GM18873 (cell line): ENCODE measurements around the gene CLIP3.
"Not testable (repeated sequence)": the region's sequence is repeated elsewhere in the genome, so short reads cannot be mapped to it uniquely, and the experiment has no call there.

Source experiments
- ATAC-seq: cut with Tn5 transposase; IDR thresholded peaks from one replicate; pipeline ENCODE4 v1.9.1; 2021; ENCODE audit warnings: mild to moderate bottlenecking, moderate library complexity, moderate number of reproducible peaks; ENCODE audit not compliant: unreplicated experiment, low FRiP score

The CLIP3 gene

DNA sequence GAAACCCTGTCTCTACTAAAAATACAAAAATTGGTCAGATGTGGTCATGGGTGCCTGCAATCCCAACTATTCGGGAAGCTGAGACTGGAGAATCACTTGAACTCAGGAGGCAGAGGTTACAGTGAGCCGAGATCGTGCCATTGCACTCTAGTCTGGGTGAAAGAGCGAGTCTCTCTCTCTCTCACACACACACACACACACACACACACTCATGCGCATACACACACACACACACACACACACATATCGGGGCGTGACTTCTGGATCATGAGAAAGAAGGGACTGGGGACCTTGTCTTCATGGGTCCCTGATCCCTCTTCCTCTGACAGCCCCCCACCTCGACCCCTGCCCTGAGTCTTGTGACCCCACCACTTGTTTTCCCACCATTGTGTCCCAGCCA lies 49.5 kb downstream of the CLIP3 start:
- no peak for ATAC-seq

- not testable (repeated sequence) for ATAC-seq
Observed at GRCh38 chr19:35980997-35981396, 51.7 kb downstream of the CLIP3 start.

- no peak for ATAC-seq
Observed at GRCh38 chr19:35978832-35979365, 53.8 kb downstream of the CLIP3 start.

- no peak for ATAC-seq
Observed at GRCh38 chr19:35978271-35978670, 54.4 kb downstream of the CLIP3 start.

- ATAC-seq, result no peak
Observed at GRCh38 chr19:35977446-35978222, 55.0 kb downstream of the CLIP3 start.

- ATAC-seq, result no peak
Observed at GRCh38 chr19:35975608-35976214, 57.0 kb downstream of the CLIP3 start.

- no peak for ATAC-seq
Observed at GRCh38 chr19:35973487-35973886, 59.2 kb downstream of the CLIP3 start.

GRCh38 chr19:35966771-35967170 lies 65.9 kb downstream of the CLIP3 start:
- no peak for ATAC-seq
